IMR-90 (cell line): ENCODE measurements around the gene TEC. TPM values are rescaled to one million over a fixed set of nuclear protein-coding genes. Genes with fewer than 3 reads are reported as not detected.

Experiments used
- ATAC-seq: fragments of 200-7000 bp; cut with Tn5 transposase; 2 replicates; pipeline ENCODE4 v1.9.1; 2020; ENCODE audit warnings: low read depth, mild to moderate bottlenecking, moderate library complexity
- BruUV-seq: library from RNA; stranded (reverse); fragments of 400-500 nt; replicated peaks from 2 replicates; lab custom pipeline; 2021; lab: Mats Ljungman, UMichigan
- CTCF ChIA-PET: fragments of 300-600 bp; formaldehyde crosslinking; extraction: SDS; loops from one replicate; lab custom pipeline; 2021; ENCODE audit warnings: antibody characterized with exemption; lab: Yijun Ruan, JAX
- POLR2A ChIA-PET: fragments of 300-600 bp; sonication (Branson Sonifier 250); formaldehyde crosslinking; loops from one replicate; lab custom pipeline; 2022; ENCODE audit warnings: antibody characterized with exemption; ENCODE audit not compliant: unreplicated experiment; lab: Charles Lee
- DNase-seq: peaks from one replicate; pipeline ENCODE4 v3.0.0; 2013
- H2AFZ ChIP-seq: replicated peaks from 2 replicates; pipeline ENCODE3; 2013; ENCODE audit warnings: low read length, mild to moderate bottlenecking; ENCODE audit not compliant: poor library complexity
- H2AK5ac ChIP-seq: 2 replicates; pipeline ENCODE4 v1.6.1; 2013; ENCODE audit warnings: low read depth, low read length, inconsistent platforms
- H2AK9ac ChIP-seq: replicated peaks from 2 replicates; pipeline ENCODE3; 2013; ENCODE audit warnings: mild to moderate bottlenecking, low read depth, low read length, moderate library complexity; ENCODE audit not compliant: poor library complexity
- H2BK120ac ChIP-seq: 2 replicates; pipeline ENCODE4 v1.6.1; 2013; ENCODE audit warnings: low read depth, low read length, inconsistent platforms
- H2BK15ac ChIP-seq: 3 replicates; pipeline ENCODE4 v1.6.1; 2013; ENCODE audit warnings: low read depth, low read length, inconsistent platforms
- H2BK20ac ChIP-seq: 2 replicates; pipeline ENCODE4 v1.6.1; 2013; ENCODE audit warnings: low read depth, mild to moderate bottlenecking, inconsistent platforms, low read length, moderate library complexity
- H2BK5ac ChIP-seq: 2 replicates; pipeline ENCODE4 v1.6.1; 2013; ENCODE audit warnings: mild to moderate bottlenecking, low read depth, low read length, inconsistent platforms; ENCODE audit not compliant: poor library complexity, severe bottlenecking
- H3K14ac ChIP-seq: replicated peaks from 2 replicates; pipeline ENCODE4 v1.6.1; 2013; ENCODE audit warnings: low read depth, low read length, inconsistent platforms
- H3K18ac ChIP-seq: 2 replicates; pipeline ENCODE4 v1.6.1; 2013; ENCODE audit warnings: low read depth, low read length, control low read depth
- H3K23ac ChIP-seq: 2 replicates; pipeline ENCODE4 v1.6.1; 2013; ENCODE audit warnings: low read depth, low read length, inconsistent platforms
- H3K27ac ChIP-seq: 2 replicates; pipeline ENCODE4 v1.5.1; 2013; ENCODE audit warnings: mild to moderate bottlenecking, control low read depth, low read length; ENCODE audit not compliant: insufficient read depth
- H3K27me3 ChIP-seq: 2 replicates; pipeline ENCODE4 v1.6.1; 2013; ENCODE audit warnings: low read length; ENCODE audit not compliant: control insufficient read depth, insufficient read depth
- H3K36me3 ChIP-seq: 2 replicates; pipeline ENCODE4 v1.6.1; 2013; ENCODE audit warnings: low read length, mixed read lengths; ENCODE audit not compliant: control insufficient read depth, insufficient read depth
- H3K4ac ChIP-seq: 2 replicates; pipeline ENCODE4 v1.6.1; 2013; ENCODE audit warnings: low read depth, low read length, inconsistent platforms
- H3K4me1 ChIP-seq: 2 replicates; pipeline ENCODE4 v1.6.1; 2013; ENCODE audit warnings: low read length, mixed read lengths; ENCODE audit not compliant: control insufficient read depth, insufficient read depth
- H3K4me2 ChIP-seq: 2 replicates; pipeline ENCODE4 v1.6.1; 2013; ENCODE audit warnings: low read depth, mild to moderate bottlenecking, control low read depth, low read length, moderate library complexity
- H3K4me3 ChIP-seq: 2 replicates; pipeline ENCODE4 v1.5.1; 2013; ENCODE audit warnings: low read depth, mild to moderate bottlenecking, control low read depth, low read length, moderate library complexity; ENCODE audit not compliant: insufficient read depth
- H3K56ac ChIP-seq: 2 replicates; pipeline ENCODE4 v1.6.1; 2013; ENCODE audit warnings: low read length, inconsistent platforms; ENCODE audit not compliant: insufficient read depth; ENCODE audit errors: extremely low read depth
- H3K79me1 ChIP-seq, 2 experiments: 2 replicates each; pipeline ENCODE4 v1.6.1; 2013; ENCODE audit warnings: low read length in 2 of 2, inconsistent platforms in 1 of 2, low read depth in 1 of 2
- H3K9ac ChIP-seq: 2 replicates; pipeline ENCODE4 v1.6.1; 2013; ENCODE audit warnings: low read depth, low read length, control low read depth
- H3K9me1 ChIP-seq: 2 replicates; pipeline ENCODE4 v1.6.1; 2013; ENCODE audit warnings: low read length, inconsistent platforms; ENCODE audit not compliant: insufficient read depth
- H3K9me3 ChIP-seq: 2 replicates; pipeline ENCODE4 v1.6.1; 2013; ENCODE audit warnings: low read length; ENCODE audit not compliant: control insufficient read depth, insufficient read depth
- H4K20me1 ChIP-seq: 2 replicates; pipeline ENCODE4 v1.6.1; 2013; ENCODE audit warnings: low read length, inconsistent platforms; ENCODE audit not compliant: insufficient read depth
- H4K5ac ChIP-seq: 2 replicates; pipeline ENCODE4 v1.6.1; 2013; ENCODE audit warnings: mild to moderate bottlenecking, low read depth, low read length, control low read depth
- H4K8ac ChIP-seq, 2 experiments: 2 replicates each; pipeline ENCODE4 v1.6.1; 2013; ENCODE audit warnings: low read depth in 2 of 2, low read length in 2 of 2, control low read depth in 1 of 2, inconsistent platforms in 1 of 2
- H4K91ac ChIP-seq: 2 replicates; pipeline ENCODE4 v1.6.1; 2013; ENCODE audit warnings: low read depth, low read length, inconsistent platforms; ENCODE audit not compliant: insufficient read depth
- BHLHE40 ChIP-seq: fragments of 150-350 bp; IDR thresholded peaks from 2 replicates; pipeline ENCODE4 v1.6.1; 2016; ENCODE audit warnings: mild to moderate bottlenecking, low read depth, low read length
- CEBPB ChIP-seq: IDR thresholded peaks from 2 replicates; pipeline ENCODE4 v1.6.1; 2012; ENCODE audit warnings: low read depth, low read length, improper control_type of control experiment
- CHD1 ChIP-seq: IDR thresholded peaks from 2 replicates; pipeline ENCODE4 v1.6.1; 2012; ENCODE audit warnings: low read depth, low read length, improper control_type of control experiment
- CTCF ChIP-seq: conservative IDR thresholded peaks from 2 replicates; pipeline ENCODE4 v1.5.1; 2012; ENCODE audit warnings: mild to moderate bottlenecking, low read depth, low read length, improper control_type of control experiment
- ELK1 ChIP-seq: fragments of 150-350 bp; IDR thresholded peaks from 2 replicates; pipeline ENCODE4 v1.6.1; 2016; ENCODE audit warnings: low read depth, mild to moderate bottlenecking, low read length, moderate library complexity, borderline replicate concordance
- FOS ChIP-seq: fragments of 150-350 bp; IDR thresholded peaks from 2 replicates; pipeline ENCODE4 v1.6.1; 2016; ENCODE audit warnings: low read depth, low read length
- MAFK ChIP-seq: IDR thresholded peaks from 2 replicates; pipeline ENCODE4 v1.6.1; 2012; ENCODE audit warnings: low read depth, low read length, improper control_type of control experiment
- MAZ ChIP-seq: IDR thresholded peaks from 2 replicates; pipeline ENCODE4 v1.6.1; 2012; ENCODE audit warnings: low read depth, mild to moderate bottlenecking, low read length, improper control_type of control experiment, moderate library complexity, borderline replicate concordance
- MXI1 ChIP-seq: IDR thresholded peaks from 2 replicates; pipeline ENCODE4 v1.6.1; 2012; ENCODE audit warnings: low read depth, mild to moderate bottlenecking, low read length, moderate library complexity, borderline replicate concordance
- NFE2L2 ChIP-seq: fragments of 150-350 bp; IDR thresholded peaks from 2 replicates; pipeline ENCODE4 v1.6.1; 2016; ENCODE audit warnings: low read depth, mild to moderate bottlenecking, low read length
- POLR2A ChIP-seq: IDR thresholded peaks from 2 replicates; pipeline ENCODE4 v1.6.1; 2012; ENCODE audit warnings: mild to moderate bottlenecking, low read depth, low read length
- RAD21 ChIP-seq: IDR thresholded peaks from 2 replicates; pipeline ENCODE4 v1.6.1; 2012; ENCODE audit warnings: low read length, improper control_type of control experiment
- RCOR1 ChIP-seq: IDR thresholded peaks from 2 replicates; pipeline ENCODE4 v1.6.1; 2012; ENCODE audit warnings: mild to moderate bottlenecking, low read length, improper control_type of control experiment; ENCODE audit not compliant: insufficient replicate concordance
- RFX5 ChIP-seq: IDR thresholded peaks from 2 replicates; pipeline ENCODE4 v1.8.0; 2012; ENCODE audit warnings: low read depth, mild to moderate bottlenecking, low read length, moderate library complexity
- SMC3 ChIP-seq: fragments of 150-350 bp; IDR thresholded peaks from 2 replicates; pipeline ENCODE4 v1.6.1; 2016; ENCODE audit warnings: low read depth, mild to moderate bottlenecking, antibody characterized with exemption, low read length, moderate library complexity
- USF2 ChIP-seq: fragments of 150-350 bp; IDR thresholded peaks from 2 replicates; pipeline ENCODE4 v1.6.1; 2017; ENCODE audit warnings: mild to moderate bottlenecking, antibody characterized with exemption, low read length, low read depth
- dilution Hi-C: fragments of 300-500 bp; cut with HindIII; formaldehyde crosslinking; loops from one replicate; pipeline ENCODE4 v1.14.3; 2018; ENCODE audit warnings: low sequenced_read_pairs; ENCODE audit not compliant: unreplicated experiment
- in situ Hi-C: fragments of 300-500 bp; cut with MboI; formaldehyde crosslinking; loops from 3 replicates; pipeline ENCODE4 v1.14.3; 2019; ENCODE audit warnings: low sequenced_read_pairs, inconsistent platforms, mixed read lengths
- intact Hi-C: fragments of 100-400 bp; cut with micrococcal nuclease; formaldehyde crosslinking; loops from 2 replicates; pipeline ENCODE4 v1.10.0; 2022
- polyA plus RNA-seq, 3 experiments: library from polyadenylated mRNA; depleted of rRNA; stranded (reverse); fragments of >200 nt; gene quantifications; 2 replicates each; pipeline ENCODE4 v1.2.3, GENCODE V29; 2012; ENCODE audit warnings: low replicate concordance in 1 of 3
- total RNA-seq: library from RNA; depleted of rRNA; stranded (reverse); fragments of >200 nt; gene quantifications from 2 replicates; pipeline ENCODE4 v1.2.3, GENCODE V29; 2012

Gene TEC
- total and polyA plus RNA-seq, 2 of the 4 experiments (the other 2 are of a cell fraction): 0.39 to 0.54 TPM

- H2AK9ac ChIP-seq: no peak overlapping the region
- no peak overlapping the region for H3K23ac ChIP-seq
- no peak overlapping the region for H3K9ac ChIP-seq
- dilution Hi-C loops (no loop called here), intact Hi-C loops (no loop called here), in situ Hi-C loops (loop anchor here (10.0 kb wide), 1 partner anchor 407 kb away; no protein-coding TSS in a partner anchor)
- peaks cover 2% of the 10 kb centered on the region for H3K4me1 ChIP-seq
- H3K9me3 ChIP-seq: no peaks in the 10 kb centered on the region
- ChIA-PET CTCF (no interaction called here), POLR2A (no interaction called here)
- H3K27ac ChIP-seq: no peak overlapping the region
- DNase-seq (no peak), ATAC-seq (no peak)
- no peaks in the 10 kb centered on the region; the same call in 1 of the 2 replicates for H3K36me3 ChIP-seq
- H3K14ac ChIP-seq: 0 out of 2 replicates have a peak overlapping the region, but pooled peaks have one; percentile 23
- no peak overlapping the region for H3K18ac ChIP-seq
- H4K8ac ChIP-seq: no peak overlapping the region
- no peak overlapping the region for H3K56ac ChIP-seq
- H3K79me1 ChIP-seq: no peaks in the 10 kb centered on the region
- no peak overlapping the region for H4K5ac ChIP-seq
- BruUV-seq: no TSS peak
- no peak overlapping the region for H2BK15ac ChIP-seq
- TF ChIP-seq MAZ (no peak), CEBPB (no peak), NFE2L2 (no peak), CTCF (no peak), RFX5 (no peak), SMC3 (no peak), MAFK (no peak), ELK1 (no peak), BHLHE40 (no peak), MXI1 (no peak), FOS (no peak), RCOR1 (no peak), RAD21 (no peak), POLR2A (no peak), USF2 (no peak), CHD1 (no peak)
- H2BK20ac ChIP-seq: no peak overlapping the region
- no peaks in the 10 kb centered on the region for H4K20me1 ChIP-seq
- H2BK120ac ChIP-seq: no peak overlapping the region
- H3K9me1 ChIP-seq: no peaks in the 10 kb centered on the region
- H3K27me3 ChIP-seq: no peaks in the 10 kb centered on the region
- no peak overlapping the region for H2BK5ac ChIP-seq
- no peak overlapping the region for H3K4ac ChIP-seq
- H4K91ac ChIP-seq: no peak overlapping the region
- H3K4me3 ChIP-seq: no peak overlapping the region
- no peak overlapping the region for H3K4me2 ChIP-seq
- no peak overlapping the region for H2AK5ac ChIP-seq
- no peak overlapping the region for H2AFZ ChIP-seq
These were observed 131.8 kb downstream of the TEC start for GRCh38 chr4:48137846-48138245.
